Activated T-cell treated with anti-CD3 and anti-CD28 coated beads, Interleukin-2, amount 50 U/mL, for 4 hours (primary cell): ENCODE results near the gene FAM217B. TPM values are rescaled to one million over a fixed set of nuclear protein-coding genes. Genes with fewer than 3 reads are reported as not detected.

Source experiments
- ATAC-seq, 2 donors: fragments of 200-7000 bp; cut with Tn5 transposase; one replicate each; pipeline ENCODE4 v1.10.0; 2021
- DNase-seq: peaks from one replicate; pipeline ENCODE4 v3.0.0-alpha.2; 2020
- H3K27me3 Mint-ChIP-seq: one replicate; pipeline ENCODE4 v1.8.0; 2021; ENCODE audit warnings: low read depth, mixed read lengths
- H3K36me3 Mint-ChIP-seq: one replicate; pipeline ENCODE4 v1.8.0; 2022; ENCODE audit warnings: mixed read lengths; ENCODE audit not compliant: insufficient read depth
- H3K4me1 Mint-ChIP-seq: one replicate; pipeline ENCODE4 v1.8.0; 2021; ENCODE audit warnings: low read depth, mixed read lengths
- H3K4me3 Mint-ChIP-seq: one replicate; pipeline ENCODE4 v1.8.0; 2021; ENCODE audit warnings: mild to moderate bottlenecking, moderate library complexity, mixed read lengths
- H3K9me3 Mint-ChIP-seq: one replicate; pipeline ENCODE4 v1.8.0; 2021; ENCODE audit warnings: mixed read lengths
- total RNA-seq, 3 donors: library from RNA; stranded (reverse); gene quantifications; one replicate each; pipeline ENCODE4 v1.2.1, GENCODE V29; 2021

Gene FAM217B
- total RNA-seq, 3 donors from 2014 or later = 21.6 to 26.6 (median 23.3) TPM

GRCh38 chr20:59933296-59933848 lies 6.8 kb upstream of the FAM217B start, which contains the start of gene SYCP2:
Gene SYCP2, minus strand, starts transcription at chr20:59933637. Its CDS starts 11,224 bp downstream, at chr20:59922413.
- Mint-ChIP-seq H3K4me3 (peak within 1 kb of the TSS; percentile 77), H3K36me3 (no peaks in the 10 kb centered on the region), H3K27me3 (no peaks in the 10 kb centered on the region), H3K9me3 (no peaks in the 10 kb centered on the region), H3K4me1 (peaks cover 21% of the 10 kb centered on the region)
- ATAC-seq = peak; percentile 75 to 84
- peak; percentile 55 for DNase-seq

GRCh38 chr20:59933849-59934585 lies 6.2 kb upstream of the FAM217B start:
- Mint-ChIP-seq H3K27me3 (no peaks in the 10 kb centered on the region), H3K4me3 (peak overlapping the region; percentile 77), H3K4me1 (peaks cover 28% of the 10 kb centered on the region)

GRCh38 chr20:59935457-59936185 lies 4.6 kb upstream of the FAM217B start:
- no peaks in the 10 kb centered on the region for H3K27me3 Mint-ChIP-seq
- DNase-seq (no peak), ATAC-seq (no peak)
- peaks cover 28% of the 10 kb centered on the region for H3K4me1 Mint-ChIP-seq
- no peaks in the 10 kb centered on the region for H3K9me3 Mint-ChIP-seq
- H3K4me3 Mint-ChIP-seq = no peak overlapping the region
- no peaks in the 10 kb centered on the region for H3K36me3 Mint-ChIP-seq

More at GRCh38 chr20:59933849-59934585, 6.2 kb upstream of the FAM217B start:
- ATAC-seq (peak; percentile 87), DNase-seq (peak; percentile 69)
- Mint-ChIP-seq H3K36me3 (no peaks in the 10 kb centered on the region), H3K9me3 (no peaks in the 10 kb centered on the region)

- H3K4me3 Mint-ChIP-seq = no peak overlapping the region
- no peak for ATAC-seq
- no peak for DNase-seq
- H3K36me3 Mint-ChIP-seq = no peaks in the 10 kb centered on the region
- H3K4me1 Mint-ChIP-seq = peaks cover 34% of the 10 kb centered on the region
- no peaks in the 10 kb centered on the region for H3K9me3 Mint-ChIP-seq
- no peaks in the 10 kb centered on the region for H3K27me3 Mint-ChIP-seq
Observed at GRCh38 chr20:59936409-59936808, 3.8 kb upstream of the FAM217B start.

- H3K4me3 Mint-ChIP-seq = no peak overlapping the region
- H3K27me3 Mint-ChIP-seq = no peaks in the 10 kb centered on the region
- DNase-seq = no peak
- ATAC-seq = no peak
- no peaks in the 10 kb centered on the region for H3K36me3 Mint-ChIP-seq
- H3K4me1 Mint-ChIP-seq = peaks cover 35% of the 10 kb centered on the region
- no peaks in the 10 kb centered on the region for H3K9me3 Mint-ChIP-seq
Observed at GRCh38 chr20:59937150-59937549, 3.0 kb upstream of the FAM217B start.

GRCh38 chr20:59938221-59938620 lies 2.0 kb upstream of the FAM217B start:
- Mint-ChIP-seq H3K9me3 (no peaks in the 10 kb centered on the region), H3K4me1 (peaks cover 37% of the 10 kb centered on the region), H3K27me3 (no peaks in the 10 kb centered on the region), H3K4me3 (peak overlapping the region; percentile 82), H3K36me3 (no peaks in the 10 kb centered on the region)
- ATAC-seq (no peak), DNase-seq (no peak)

- H3K4me1 Mint-ChIP-seq = peaks cover 37% of the 10 kb centered on the region
- no peaks in the 10 kb centered on the region for H3K27me3 Mint-ChIP-seq
- H3K9me3 Mint-ChIP-seq = no peaks in the 10 kb centered on the region
- ATAC-seq (no peak), DNase-seq (no peak)
- H3K36me3 Mint-ChIP-seq = no peaks in the 10 kb centered on the region
- peak overlapping the region; percentile 82 for H3K4me3 Mint-ChIP-seq
Observed at GRCh38 chr20:59938696-59939051, 1.5 kb upstream of the FAM217B start.

GRCh38 chr20:59939052-59939878 lies 924 bp upstream of the FAM217B start:
- Mint-ChIP-seq H3K27me3 (no peaks in the 10 kb centered on the region), H3K4me3 (peak overlapping the region; percentile 90), H3K36me3 (peaks cover 5% of the 10 kb centered on the region), H3K4me1 (peaks cover 35% of the 10 kb centered on the region), H3K9me3 (no peaks in the 10 kb centered on the region)
- DNase-seq = no peak
- ATAC-seq = peak in 1 of 2 donors; percentile 1

GRCh38 chr20:59939879-59940128 lies 385 bp upstream of the FAM217B start:
- DNase-seq (no peak), ATAC-seq (peak; percentile 10 to 19)
- peaks cover 10% of the 10 kb centered on the region for H3K36me3 Mint-ChIP-seq
- H3K4me3 Mint-ChIP-seq = peak overlapping the region; percentile 90
- H3K27me3 Mint-ChIP-seq = no peaks in the 10 kb centered on the region
- no peaks in the 10 kb centered on the region for H3K9me3 Mint-ChIP-seq
- peaks cover 37% of the 10 kb centered on the region for H3K4me1 Mint-ChIP-seq

- H3K9me3 Mint-ChIP-seq = no peaks in the 10 kb centered on the region
- no peaks in the 10 kb centered on the region for H3K27me3 Mint-ChIP-seq
- H3K4me3 Mint-ChIP-seq = peak overlapping the region; percentile 90
- ATAC-seq (no peak), DNase-seq (no peak)
- peaks cover 10% of the 10 kb centered on the region for H3K36me3 Mint-ChIP-seq
- peaks cover 37% of the 10 kb centered on the region for H3K4me1 Mint-ChIP-seq
Observed at GRCh38 chr20:59940956-59941294, 736 bp downstream of the FAM217B start.

- no peaks in the 10 kb centered on the region for H3K9me3 Mint-ChIP-seq
- no peak overlapping the region for H3K4me3 Mint-ChIP-seq
- peaks cover 38% of the 10 kb centered on the region for H3K4me1 Mint-ChIP-seq
- DNase-seq (no peak), ATAC-seq (no peak)
- no peaks in the 10 kb centered on the region for H3K27me3 Mint-ChIP-seq
- peaks cover 10% of the 10 kb centered on the region for H3K36me3 Mint-ChIP-seq
Observed at GRCh38 chr20:59942245-59942644, 2.1 kb downstream of the FAM217B start.

GRCh38 chr20:59944726-59945125 lies 4.5 kb downstream of the FAM217B start:
- H3K36me3 Mint-ChIP-seq = peaks cover 10% of the 10 kb centered on the region
- H3K27me3 Mint-ChIP-seq = no peaks in the 10 kb centered on the region
- ATAC-seq = no peak
- H3K9me3 Mint-ChIP-seq = no peaks in the 10 kb centered on the region
- H3K4me3 Mint-ChIP-seq = no peak overlapping the region
- DNase-seq = no peak
- H3K4me1 Mint-ChIP-seq = peaks cover 34% of the 10 kb centered on the region

GRCh38 chr20:59945175-59945574 lies 5.0 kb downstream of the FAM217B start:
- DNase-seq (no peak), ATAC-seq (no peak)
- H3K4me1 Mint-ChIP-seq = peaks cover 34% of the 10 kb centered on the region
- no peak overlapping the region for H3K4me3 Mint-ChIP-seq
- no peaks in the 10 kb centered on the region for H3K9me3 Mint-ChIP-seq
- H3K36me3 Mint-ChIP-seq = peaks cover 10% of the 10 kb centered on the region
- H3K27me3 Mint-ChIP-seq = no peaks in the 10 kb centered on the region

- Mint-ChIP-seq H3K4me1 (peaks cover 34% of the 10 kb centered on the region), H3K36me3 (peaks cover 10% of the 10 kb centered on the region), H3K9me3 (no peaks in the 10 kb centered on the region), H3K4me3 (no peak overlapping the region), H3K27me3 (no peaks in the 10 kb centered on the region)
- no peak for ATAC-seq
- DNase-seq = no peak
Observed at GRCh38 chr20:59945731-59946130, 5.5 kb downstream of the FAM217B start.
